Measurements from ENCODE around the gene MYH15. TPM values are rescaled to one million over a fixed set of nuclear protein-coding genes. Genes with fewer than 3 reads are reported as not detected.

MYH15 gene
- total RNA-seq, 3 donors from 2014 or later, result not detected

DNA sequence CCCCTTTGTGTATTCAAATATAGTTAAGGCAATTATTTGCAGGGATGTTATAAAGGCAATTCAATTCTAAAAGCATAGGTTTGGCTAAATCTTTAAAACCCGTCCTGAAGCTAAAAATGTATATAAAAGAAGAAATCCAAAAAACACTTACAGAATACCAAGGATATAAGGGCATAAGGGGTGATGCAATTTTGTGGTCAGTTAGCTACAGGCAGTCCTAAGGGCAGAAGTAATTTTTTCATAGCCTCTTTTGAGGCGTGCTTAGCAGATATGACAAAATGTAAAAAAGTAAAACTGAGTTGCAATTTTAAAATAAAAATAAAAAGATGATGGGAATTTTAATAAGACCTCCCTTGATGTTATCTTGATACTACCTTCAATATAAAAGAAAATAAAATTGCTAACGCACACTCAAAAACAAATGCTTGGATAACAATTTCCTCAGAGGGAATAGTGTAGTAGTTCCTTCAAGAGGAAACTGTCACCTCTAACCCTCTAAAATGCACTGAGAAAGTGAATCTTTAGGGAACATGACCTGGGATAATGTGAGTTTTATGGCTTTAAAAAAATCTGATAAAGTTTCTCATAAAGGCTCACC lies 104.2 kb downstream of the MYH15 start:
- TF ChIP-seq POLR2A (IDR thresholded peaks at IDR 0.05), result no peak
- TF ChIP-seq POLR2AphosphoS5 (IDR thresholded peaks at IDR 0.05), result no peak
- TF ChIP-seq, protein P1, sequence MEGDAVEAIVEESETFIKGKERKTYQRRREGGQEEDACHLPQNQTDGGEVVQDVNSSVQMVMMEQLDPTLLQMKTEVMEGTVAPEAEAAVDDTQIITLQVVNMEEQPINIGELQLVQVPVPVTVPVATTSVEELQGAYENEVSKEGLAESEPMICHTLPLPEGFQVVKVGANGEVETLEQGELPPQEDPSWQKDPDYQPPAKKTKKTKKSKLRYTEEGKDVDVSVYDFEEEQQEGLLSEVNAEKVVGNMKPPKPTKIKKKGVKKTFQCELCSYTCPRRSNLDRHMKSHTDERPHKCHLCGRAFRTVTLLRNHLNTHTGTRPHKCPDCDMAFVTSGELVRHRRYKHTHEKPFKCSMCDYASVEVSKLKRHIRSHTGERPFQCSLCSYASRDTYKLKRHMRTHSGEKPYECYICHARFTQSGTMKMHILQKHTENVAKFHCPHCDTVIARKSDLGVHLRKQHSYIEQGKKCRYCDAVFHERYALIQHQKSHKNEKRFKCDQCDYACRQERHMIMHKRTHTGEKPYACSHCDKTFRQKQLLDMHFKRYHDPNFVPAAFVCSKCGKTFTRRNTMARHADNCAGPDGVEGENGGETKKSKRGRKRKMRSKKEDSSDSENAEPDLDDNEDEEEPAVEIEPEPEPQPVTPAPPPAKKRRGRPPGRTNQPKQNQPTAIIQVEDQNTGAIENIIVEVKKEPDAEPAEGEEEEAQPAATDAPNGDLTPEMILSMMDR (IDR thresholded peaks at IDR 0.05), result no peak
- Histone ChIP-seq H3K36me3 (no peaks in the 10 kb centered on the region), H3K4me1 (no peaks in the 10 kb centered on the region), H3K27me3 (no peaks in the 10 kb centered on the region), H3K4me3 (no peak overlapping the region), H3K9me3 (no peaks in the 10 kb centered on the region), H3K27ac (no peak overlapping the region)
- DNase-seq (ENCODE audit: low spot score in 2 of 2), result no peak
- intact Hi-C loops (cut with DNase I; ENCODE audit: low total_unique reads), result no loop called here

DNA sequence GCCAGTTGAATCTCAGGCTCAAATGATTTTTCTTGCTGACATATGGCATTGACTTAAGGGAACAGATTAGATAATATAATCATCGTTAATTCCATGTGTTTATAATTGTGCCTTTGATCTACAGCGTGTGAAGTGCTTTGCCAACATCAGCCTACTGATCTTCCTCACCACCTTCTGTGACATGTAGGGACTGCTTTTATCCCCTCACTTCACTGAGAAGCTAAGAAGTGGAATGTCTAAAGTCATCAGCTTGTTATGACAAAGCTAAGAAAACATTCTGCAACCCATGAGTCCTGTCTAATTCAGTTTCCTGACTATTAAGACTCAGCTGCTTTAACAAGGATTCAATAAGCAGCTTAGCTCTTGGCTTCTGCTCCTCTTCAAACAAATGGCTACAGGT lies 106.0 kb downstream of the MYH15 start:
- intact Hi-C loops (cut with DNase I; ENCODE audit: low total_unique reads), result no loop called here
- Histone ChIP-seq H3K36me3 (no peaks in the 10 kb centered on the region), H3K27ac (no peak overlapping the region), H3K4me1 (no peaks in the 10 kb centered on the region), H3K4me3 (no peak overlapping the region), H3K27me3 (no peaks in the 10 kb centered on the region), H3K9me3 (no peaks in the 10 kb centered on the region)
- TF ChIP-seq, protein P1 (IDR thresholded peaks at IDR 0.05), result no peak
- no peak for TF ChIP-seq POLR2A (IDR thresholded peaks at IDR 0.05)
- no peak for TF ChIP-seq POLR2AphosphoS5 (IDR thresholded peaks at IDR 0.05)
- DNase-seq (ENCODE audit: low spot score in 2 of 2), result no peak

DNA sequence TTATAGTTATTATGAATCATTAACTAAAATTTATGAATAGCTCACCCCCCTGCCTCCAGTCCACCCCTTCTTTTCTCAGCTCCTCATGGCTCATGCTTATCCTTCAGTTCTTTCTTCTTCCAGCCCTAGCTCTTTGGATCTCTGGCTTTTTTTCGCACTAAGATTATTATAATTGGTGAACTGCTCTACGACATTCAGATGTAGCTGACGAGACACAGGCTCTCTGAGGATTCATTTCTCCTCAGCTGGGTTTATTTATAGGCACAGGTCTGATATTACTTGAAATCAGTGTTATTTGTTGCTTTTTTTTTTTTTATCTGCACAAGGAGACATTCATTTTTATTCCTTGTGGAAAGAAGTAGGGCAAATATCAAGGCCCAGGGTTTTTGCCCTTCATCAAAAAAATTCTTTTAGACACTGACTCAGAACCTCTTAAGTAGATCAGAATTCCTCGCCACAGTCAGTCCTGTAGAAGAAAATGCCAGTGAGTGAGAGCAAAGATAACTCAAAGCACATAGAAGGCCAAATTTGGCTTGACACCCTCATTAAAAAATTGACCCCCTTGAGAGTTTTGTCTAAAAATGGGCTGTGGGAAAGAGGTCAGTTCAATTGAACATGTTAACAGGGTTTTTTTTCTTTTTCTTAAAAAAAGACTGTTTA lies 106.6 kb downstream of the MYH15 start:
- no peak overlapping the region for H3K27ac ChIP-seq

DNA sequence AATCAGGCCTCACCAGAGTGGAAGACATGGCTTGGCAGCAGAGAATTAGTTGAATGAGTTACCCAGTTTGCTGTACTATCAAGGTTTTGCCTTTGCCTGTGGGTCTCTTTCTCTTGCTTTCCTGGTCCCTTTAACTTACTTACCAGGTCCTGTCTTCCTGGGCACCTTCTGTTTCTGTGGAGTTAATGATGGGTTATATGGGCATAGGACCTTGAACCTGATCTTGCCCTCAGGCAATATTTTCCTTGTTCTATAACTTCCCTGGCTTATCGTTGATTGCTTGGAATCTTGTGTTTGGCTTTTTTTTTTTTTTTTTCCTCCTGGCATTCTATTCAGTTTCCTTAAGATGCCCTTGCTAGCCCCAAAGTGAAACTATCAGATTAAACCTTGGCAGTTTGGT lies 107.2 kb downstream of the MYH15 start:
- Histone ChIP-seq H3K4me1 (no peaks in the 10 kb centered on the region), H3K27me3 (no peaks in the 10 kb centered on the region), H3K9me3 (no peaks in the 10 kb centered on the region), H3K36me3 (no peaks in the 10 kb centered on the region), H3K27ac (no peak overlapping the region), H3K4me3 (no peak overlapping the region)
- intact Hi-C loops (cut with DNase I; ENCODE audit: low total_unique reads), result no loop called here
- TF ChIP-seq, protein P1 (IDR thresholded peaks at IDR 0.05), result no peak
- TF ChIP-seq POLR2A (IDR thresholded peaks at IDR 0.05) (no peak), POLR2AphosphoS5 (IDR thresholded peaks at IDR 0.05) (no peak)
- DNase-seq (ENCODE audit: low spot score in 2 of 2), result no peak

More for the DNA sequence above, 106.6 kb downstream of the MYH15 start:
- TF ChIP-seq POLR2A (IDR thresholded peaks at IDR 0.05), result no peak
- no peak for TF ChIP-seq POLR2AphosphoS5 (IDR thresholded peaks at IDR 0.05)
- Histone ChIP-seq H3K4me3 (no peak overlapping the region), H3K9me3 (no peaks in the 10 kb centered on the region), H3K27me3 (no peaks in the 10 kb centered on the region), H3K4me1 (no peaks in the 10 kb centered on the region), H3K36me3 (no peaks in the 10 kb centered on the region)
- intact Hi-C loops (cut with DNase I; ENCODE audit: low total_unique reads), result no loop called here
- no peak for DNase-seq (ENCODE audit: low spot score in 2 of 2)

DNA sequence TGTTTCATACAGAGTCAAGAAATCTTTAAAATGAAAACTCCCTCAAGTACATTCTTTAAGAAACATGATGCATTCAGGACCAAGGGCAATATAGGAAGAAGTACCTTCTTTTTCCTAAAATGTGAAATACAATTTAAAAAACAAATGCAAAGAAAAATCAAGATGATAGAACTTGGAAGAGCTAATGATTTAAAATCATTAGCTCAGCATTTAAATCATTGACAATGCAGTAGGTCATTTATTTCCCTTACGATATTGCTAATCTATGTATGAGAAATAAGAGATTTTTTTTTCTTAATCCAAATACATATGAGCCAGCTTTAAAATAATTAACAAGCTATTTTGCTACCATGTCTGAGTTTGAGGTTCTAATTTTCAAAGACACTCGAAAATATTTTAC lies 108.6 kb downstream of the MYH15 start:
- TF ChIP-seq POLR2AphosphoS5 (IDR thresholded peaks at IDR 0.05) (no peak), POLR2A (IDR thresholded peaks at IDR 0.05) (no peak)
- TF ChIP-seq, protein P1 (IDR thresholded peaks at IDR 0.05), result no peak
- no peaks in the 10 kb centered on the region for H3K9me3 ChIP-seq
- no peak overlapping the region for H3K4me3 ChIP-seq
- no peaks in the 10 kb centered on the region for H3K4me1 ChIP-seq
- no peak for DNase-seq (ENCODE audit: low spot score in 2 of 2)
- intact Hi-C loops (cut with DNase I; ENCODE audit: low total_unique reads), result no loop called here
- H3K27me3 ChIP-seq, result no peaks in the 10 kb centered on the region
- H3K36me3 ChIP-seq, result no peaks in the 10 kb centered on the region
- no peak overlapping the region for H3K27ac ChIP-seq

Measured in breast epithelium (tissue), 4 donors.